Measurements from ENCODE around the gene KCNIP1. TPM values are rescaled to one million over a fixed set of nuclear protein-coding genes. Genes with fewer than 3 reads are reported as not detected.
A peak's percentile ranks its signal among the peaks of the same experiment; 100 is the strongest.

Gene KCNIP1
- total RNA-seq, 4 donors from 2014 or later: not detected

DNA sequence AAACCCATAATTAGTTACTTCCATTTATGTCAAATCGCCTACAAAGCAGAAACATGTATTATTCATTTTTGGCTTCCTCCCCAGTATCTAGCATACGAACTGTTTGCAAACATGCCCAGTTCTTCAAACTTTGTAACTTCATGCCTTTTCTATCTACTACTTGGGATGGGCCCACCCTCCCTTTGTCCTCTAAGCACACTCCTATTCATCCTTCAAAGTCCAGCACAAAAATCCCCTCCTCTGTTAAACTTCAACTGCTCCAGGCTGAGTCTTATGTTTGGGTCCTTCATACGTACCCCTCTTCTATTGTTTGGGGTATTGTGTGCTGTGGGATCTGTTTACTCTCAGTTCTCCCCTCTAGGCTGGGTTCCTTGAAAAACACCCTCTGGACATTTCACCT, 55.5 kb downstream of the KCNIP1 start:
- WGBS, 2 donors: 60 to 61% methylated on average over 3 of the region's 3 CpGs
- TF ChIP-seq CTCF (IDR thresholded peaks at IDR 0.05) (no peak), POLR2A (IDR thresholded peaks at IDR 0.05) (no peak)
- H3K4me3 ChIP-seq (ENCODE audit: low read depth, poor library complexity, severe bottlenecking): no peak overlapping the region
- intact Hi-C loops (cut with DNase I; ENCODE audit: low total_unique reads): no loop called here
- DNase-seq (ENCODE audit: low spot score in 2 of 2): no peak

DNA sequence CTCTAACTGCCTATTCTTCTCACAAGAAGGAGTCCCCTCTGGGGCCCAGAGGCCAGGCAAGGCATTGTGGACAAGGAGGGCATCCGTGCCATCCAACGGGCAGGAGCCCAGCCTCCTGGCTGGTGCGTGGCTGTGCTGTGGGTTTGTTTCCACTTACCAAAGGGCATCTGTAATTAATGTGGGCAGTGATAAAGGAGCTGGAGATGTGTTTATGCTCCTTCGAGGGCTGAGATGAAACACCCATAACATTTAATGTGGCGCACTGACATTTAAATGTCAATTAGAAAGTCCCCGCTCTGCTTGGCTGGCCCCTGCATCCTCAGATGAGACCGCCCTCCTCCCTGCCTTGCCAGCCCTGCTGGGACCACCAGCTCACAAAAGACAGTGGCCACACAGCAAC, 57.1 kb downstream of the KCNIP1 start:
- WGBS, 2 donors: 84 to 85% methylated on average over 7 of the region's 7 CpGs
- no peak overlapping the region for H3K4me3 ChIP-seq (ENCODE audit: low read depth, poor library complexity, severe bottlenecking)
- no peak for TF ChIP-seq POLR2A (IDR thresholded peaks at IDR 0.05)
- TF ChIP-seq CTCF (IDR thresholded peaks at IDR 0.05): no peak
- intact Hi-C loops (cut with DNase I; ENCODE audit: low total_unique reads): no loop called here
- peak in 1 of 2 donors; percentile 62 for DNase-seq (ENCODE audit: low spot score in 2 of 2)

DNA sequence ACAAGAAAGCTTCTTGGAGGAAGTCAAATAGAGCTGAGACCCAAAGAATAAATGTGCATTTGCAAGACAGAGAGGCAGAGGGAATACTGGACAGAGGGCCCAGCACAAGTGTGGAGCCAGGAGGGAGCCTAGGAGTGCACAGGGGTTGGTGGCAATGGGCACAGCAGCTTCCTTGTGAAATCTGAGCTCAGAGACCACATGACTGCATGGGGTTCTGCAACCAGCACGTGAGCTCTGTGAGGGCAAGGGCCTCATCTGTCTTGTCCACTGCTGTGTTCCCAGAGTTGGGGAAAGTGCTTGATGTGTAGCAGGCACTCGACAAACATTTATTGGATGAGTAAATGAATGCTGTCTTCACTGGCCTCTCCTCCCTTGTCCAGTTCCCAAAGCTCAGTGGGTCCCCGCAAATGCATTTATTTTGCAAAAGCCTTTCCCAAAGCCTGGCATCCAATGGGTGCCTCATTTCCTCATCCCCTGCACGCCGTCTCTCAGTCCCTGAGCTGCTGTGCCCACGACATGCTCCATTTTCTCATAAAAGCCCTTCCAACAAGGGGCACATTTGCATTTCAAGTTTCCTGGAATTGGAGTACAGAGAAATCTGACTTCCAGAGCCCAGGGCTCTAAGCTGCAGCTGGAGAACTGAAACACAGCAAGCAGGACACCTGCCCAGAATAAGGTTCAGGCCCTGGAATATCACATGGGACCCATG, 58.5 kb downstream of the KCNIP1 start:
- intact Hi-C loops (cut with DNase I; ENCODE audit: low total_unique reads): no loop called here
- WGBS, 2 donors: 80 to 85% methylated on average over 6 of the region's 6 CpGs
- TF ChIP-seq POLR2A (IDR thresholded peaks at IDR 0.05): no peak
- TF ChIP-seq CTCF (IDR thresholded peaks at IDR 0.05): no peak
- DNase-seq (ENCODE audit: low spot score in 2 of 2): peak in 1 of 2 donors; percentile 25
- H3K4me3 ChIP-seq (ENCODE audit: low read depth, poor library complexity, severe bottlenecking): no peak overlapping the region

DNA sequence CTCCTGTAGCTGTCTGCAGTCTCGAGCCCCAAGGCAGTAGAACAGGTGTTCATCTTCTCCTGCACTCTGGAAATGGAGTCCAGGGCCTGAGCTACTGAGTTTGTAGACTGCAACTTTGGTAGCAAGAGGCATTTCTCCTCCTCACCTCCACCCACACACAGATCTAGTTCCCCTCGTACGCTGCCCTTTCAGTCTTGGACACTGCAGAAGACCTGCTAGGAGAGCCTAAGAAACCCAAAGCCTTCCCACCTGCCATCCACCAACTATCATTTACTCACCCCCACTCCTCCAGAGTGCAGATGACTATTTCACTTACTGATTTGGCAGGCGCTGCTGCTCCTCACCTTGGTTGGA, 59.0 kb downstream of the KCNIP1 start:
- H3K4me3 ChIP-seq (ENCODE audit: low read depth, poor library complexity, severe bottlenecking): no peak overlapping the region
- intact Hi-C loops (cut with DNase I; ENCODE audit: low total_unique reads): no loop called here
- WGBS, 2 donors: 71 to 76% methylated on average over 4 of the region's 4 CpGs
- TF ChIP-seq CTCF (IDR thresholded peaks at IDR 0.05) (no peak), POLR2A (IDR thresholded peaks at IDR 0.05) (no peak)
- peak in 1 of 2 donors; percentile 42 for DNase-seq (ENCODE audit: low spot score in 2 of 2)

GRCh38 chr5:170563824-170564567, 60.2 kb downstream of the KCNIP1 start:
- WGBS, 2 donors: 76 to 78% methylated on average over 12 of the region's 12 CpGs
- intact Hi-C loops (cut with DNase I; ENCODE audit: low total_unique reads): no loop called here
- TF ChIP-seq POLR2A (IDR thresholded peaks at IDR 0.05) (no peak), CTCF (IDR thresholded peaks at IDR 0.05) (no peak)

More at GRCh38 chr5:170563824-170564567, 60.2 kb downstream of the KCNIP1 start:
- peak in 1 of 2 donors; percentile 65 for DNase-seq (ENCODE audit: low spot score in 2 of 2)
- no peak overlapping the region for H3K4me3 ChIP-seq (ENCODE audit: low read depth, poor library complexity, severe bottlenecking)
